MCF 10A (cell line): Measurements from ENCODE around the gene VASP. TPM values are rescaled to one million over a fixed set of nuclear protein-coding genes. Genes with fewer than 3 reads are reported as not detected.

Source experiments
- BruUV-seq: library from RNA; stranded (reverse); fragments of 400-500 nt; replicated peaks from 2 replicates; lab custom pipeline; 2021; lab: Mats Ljungman, UMichigan
- CTCF ChIA-PET: fragments of 300-600 bp; sonication (Branson Sonifier 250); formaldehyde crosslinking; extraction: SDS; loops from one replicate; lab custom pipeline; 2021; ENCODE audit warnings: antibody characterized with exemption, inconsistent platforms; lab: Yijun Ruan, JAX
- POLR2A ChIA-PET: fragments of 300-600, 350-650 bp; sonication (Branson Sonifier 250); formaldehyde crosslinking; extraction: SDS; loops from one replicate; lab custom pipeline; 2020; ENCODE audit warnings: antibody characterized with exemption, inconsistent platforms; lab: Yijun Ruan, JAX
- DNase-seq: peaks from one replicate; pipeline ENCODE4 v3.0.0-alpha.2; 2018; ENCODE audit not compliant: unreplicated experiment
- H3K27ac Mint-ChIP-seq: one replicate; pipeline ENCODE4 v1.8.0; 2022; ENCODE audit warnings: mild to moderate bottlenecking, low read depth, mixed read lengths; ENCODE audit not compliant: unreplicated experiment
- H3K27me3 Mint-ChIP-seq: one replicate; pipeline ENCODE4 v1.8.0; 2022; ENCODE audit warnings: mixed read lengths; ENCODE audit not compliant: insufficient read depth, unreplicated experiment
- H3K36me3 Mint-ChIP-seq: one replicate; pipeline ENCODE4 v1.8.0; 2022; ENCODE audit warnings: mild to moderate bottlenecking, moderate library complexity, mixed read lengths; ENCODE audit not compliant: insufficient read depth, unreplicated experiment
- H3K4me1 Mint-ChIP-seq: one replicate; pipeline ENCODE4 v1.8.0; 2022; ENCODE audit warnings: mixed read lengths; ENCODE audit not compliant: insufficient read depth, unreplicated experiment
- H3K4me3 Mint-ChIP-seq: one replicate; pipeline ENCODE4 v1.8.0; 2022; ENCODE audit warnings: mild to moderate bottlenecking, moderate library complexity, mixed read lengths; ENCODE audit not compliant: unreplicated experiment
- H3K9me3 Mint-ChIP-seq: one replicate; pipeline ENCODE4 v1.8.0; 2022; ENCODE audit warnings: mixed read lengths; ENCODE audit not compliant: unreplicated experiment
- intact Hi-C: fragments of 100-400 bp; cut with micrococcal nuclease; formaldehyde crosslinking; loops from 2 replicates; pipeline ENCODE4 v1.14.1; 2022
- total RNA-seq: library from RNA; stranded (reverse); gene quantifications from 2 replicates; pipeline ENCODE4 v1.2.3, GENCODE V29; 2022
- TF ChIP-seq, protein P1 (sequence below): fragments of 200-600 bp; IDR thresholded peaks from one replicate; pipeline ENCODE4 v1.8.0; 2022; ENCODE audit warnings: antibody characterized with exemption, mild to moderate bottlenecking; ENCODE audit not compliant: unreplicated experiment

VASP gene
- total RNA-seq, 1 experiment from 2014 or later = 178 TPM

DNA sequence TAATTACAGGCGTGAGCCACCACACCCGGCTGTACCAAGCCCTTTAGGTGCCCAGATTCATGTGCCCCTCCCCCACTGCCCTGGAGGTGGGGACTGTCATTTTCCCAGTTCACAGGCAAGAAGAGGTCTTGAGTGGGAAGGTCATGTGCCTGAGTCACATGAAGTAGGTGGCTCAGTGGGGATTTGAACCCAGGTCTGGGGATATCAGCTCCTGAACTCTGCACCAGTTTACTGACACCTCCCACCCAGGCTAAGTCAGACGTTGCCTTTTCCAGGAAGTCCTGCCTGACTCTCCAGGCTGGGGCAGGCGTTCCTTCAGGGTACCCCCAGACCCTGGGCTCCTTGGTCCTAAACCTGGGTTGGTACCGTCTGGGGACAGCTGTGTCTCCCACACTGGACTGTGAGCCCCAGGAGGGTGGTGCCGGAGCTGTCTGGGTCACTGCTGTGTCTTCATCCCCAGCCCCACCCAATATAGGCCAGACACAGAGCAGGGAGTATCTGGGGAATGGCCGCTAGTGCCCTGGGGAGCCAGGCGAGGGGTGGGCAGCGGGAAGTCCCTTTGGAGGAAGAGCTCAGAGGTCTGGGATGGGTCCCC lies 8.6 kb downstream of the VASP start:
- CTCF ChIA-PET = interaction anchor here (0.6 to 1.7 kb wide), 2 partner anchors 54 to 126 kb away, joined by 4 to 7 read pairs; no protein-coding TSS in a partner anchor
- Mint-ChIP-seq H3K4me3 (no peak overlapping the region), H3K27ac (peak overlapping the region; percentile 79), H3K4me1 (peaks cover 13% of the 10 kb centered on the region), H3K27me3 (no peaks in the 10 kb centered on the region), H3K36me3 (peaks cover 63% of the 10 kb centered on the region), H3K9me3 (no peaks in the 10 kb centered on the region)
- TF ChIP-seq, protein P1, sequence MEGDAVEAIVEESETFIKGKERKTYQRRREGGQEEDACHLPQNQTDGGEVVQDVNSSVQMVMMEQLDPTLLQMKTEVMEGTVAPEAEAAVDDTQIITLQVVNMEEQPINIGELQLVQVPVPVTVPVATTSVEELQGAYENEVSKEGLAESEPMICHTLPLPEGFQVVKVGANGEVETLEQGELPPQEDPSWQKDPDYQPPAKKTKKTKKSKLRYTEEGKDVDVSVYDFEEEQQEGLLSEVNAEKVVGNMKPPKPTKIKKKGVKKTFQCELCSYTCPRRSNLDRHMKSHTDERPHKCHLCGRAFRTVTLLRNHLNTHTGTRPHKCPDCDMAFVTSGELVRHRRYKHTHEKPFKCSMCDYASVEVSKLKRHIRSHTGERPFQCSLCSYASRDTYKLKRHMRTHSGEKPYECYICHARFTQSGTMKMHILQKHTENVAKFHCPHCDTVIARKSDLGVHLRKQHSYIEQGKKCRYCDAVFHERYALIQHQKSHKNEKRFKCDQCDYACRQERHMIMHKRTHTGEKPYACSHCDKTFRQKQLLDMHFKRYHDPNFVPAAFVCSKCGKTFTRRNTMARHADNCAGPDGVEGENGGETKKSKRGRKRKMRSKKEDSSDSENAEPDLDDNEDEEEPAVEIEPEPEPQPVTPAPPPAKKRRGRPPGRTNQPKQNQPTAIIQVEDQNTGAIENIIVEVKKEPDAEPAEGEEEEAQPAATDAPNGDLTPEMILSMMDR = no peak
- DNase-seq = no peak
- BruUV-seq = no TSS peak
- intact Hi-C loops = no loop called here
- POLR2A ChIA-PET = interaction anchor here (0.7 to 1.9 kb wide), 4 partner anchors 10 to 155 kb away, joined by 3 to 6 read pairs (median 4); no protein-coding TSS in a partner anchor

- no peak overlapping the region for H3K4me3 Mint-ChIP-seq
- BruUV-seq = no TSS peak
- peak overlapping the region; percentile 79 for H3K27ac Mint-ChIP-seq
- TF ChIP-seq, protein P1 = no peak
- H3K27me3 Mint-ChIP-seq = no peaks in the 10 kb centered on the region
- H3K4me1 Mint-ChIP-seq = peaks cover 13% of the 10 kb centered on the region
- ChIA-PET POLR2A (interaction anchor here (1.3 kb wide), 1 partner anchor 9 kb away, joined by 6 read pairs; no protein-coding TSS in a partner anchor), CTCF (interaction anchor here (0.6 kb wide), 1 partner anchor 32 kb away, joined by 3 read pairs; no protein-coding TSS in a partner anchor)
- intact Hi-C loops = no loop called here
- H3K36me3 Mint-ChIP-seq = peaks cover 69% of the 10 kb centered on the region
- H3K9me3 Mint-ChIP-seq = no peaks in the 10 kb centered on the region
- no peak for DNase-seq
These were observed 10.0 kb downstream of the VASP start for GRCh38 chr19:45517238-45517637.

- BruUV-seq = no TSS peak
- H3K27me3 Mint-ChIP-seq = no peaks in the 10 kb centered on the region
- ChIA-PET POLR2A (no interaction called here), CTCF (interaction anchor here (0.6 to 1.1 kb wide), 2 partner anchors 32 to 815 kb away, joined by 3 to 4 read pairs; no protein-coding TSS in a partner anchor)
- H3K9me3 Mint-ChIP-seq = no peaks in the 10 kb centered on the region
- H3K4me1 Mint-ChIP-seq = peaks cover 13% of the 10 kb centered on the region
- no peak overlapping the region for H3K4me3 Mint-ChIP-seq
- no peak for DNase-seq
- TF ChIP-seq, protein P1 = no peak
- intact Hi-C loops = no loop called here
- peaks cover 73% of the 10 kb centered on the region for H3K36me3 Mint-ChIP-seq
- H3K27ac Mint-ChIP-seq = peak overlapping the region; percentile 79
These were observed 10.6 kb downstream of the VASP start for GRCh38 chr19:45517641-45518468.

DNA sequence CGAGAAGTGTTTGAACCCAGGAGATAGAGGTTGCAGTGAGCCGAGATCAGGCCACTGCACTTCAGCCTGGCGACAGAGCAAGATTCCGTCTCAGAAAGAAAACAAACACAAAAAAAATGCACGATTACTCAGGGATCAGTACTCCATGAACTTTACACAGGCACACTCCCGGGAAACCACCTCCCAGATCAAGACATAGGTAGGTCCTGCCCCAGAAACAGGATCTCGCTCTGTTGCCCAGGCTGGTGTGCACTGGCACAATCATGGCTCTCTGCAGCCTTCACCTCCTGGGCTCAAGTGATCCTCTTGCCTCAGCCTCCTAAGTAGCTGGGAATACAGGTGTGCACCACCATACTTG lies 11.2 kb downstream of the VASP start:
- no peaks in the 10 kb centered on the region for H3K27me3 Mint-ChIP-seq
- ChIA-PET CTCF (interaction anchor here (0.6 to 1.1 kb wide), 2 partner anchors 33 to 814 kb away, joined by 3 to 4 read pairs; no protein-coding TSS in a partner anchor), POLR2A (interaction anchor here (0.7 kb wide), 1 partner anchor 113 kb away, joined by 3 read pairs; no protein-coding TSS in a partner anchor)
- no peak for DNase-seq
- no TSS peak for BruUV-seq
- no peaks in the 10 kb centered on the region for H3K9me3 Mint-ChIP-seq
- H3K4me1 Mint-ChIP-seq = peaks cover 13% of the 10 kb centered on the region
- intact Hi-C loops = no loop called here
- TF ChIP-seq, protein P1 = no peak
- no peak overlapping the region for H3K4me3 Mint-ChIP-seq
- H3K36me3 Mint-ChIP-seq = peaks cover 75% of the 10 kb centered on the region
- H3K27ac Mint-ChIP-seq = no peak overlapping the region
